Measurements from ENCODE around the gene ARNT2.

GRCh38 chr15:80596521-80596976, 192.4 kb downstream of the ARNT2 start:
- TF ChIP-seq CTCF (IDR thresholded peaks at IDR 0.05) (no peak), POLR2A (IDR thresholded peaks at IDR 0.05) (no peak), EP300 (IDR thresholded peaks at IDR 0.05) (no peak)
